Endothelial cell (in vitro differentiated cells): ENCODE data around the gene PDE4B. TPM values are rescaled to one million over a fixed set of nuclear protein-coding genes. Genes with fewer than 3 reads are reported as not detected.

Source experiments
- DNase-seq: peaks from one replicate; pipeline ENCODE4 v3.0.0; 2021; ENCODE audit warnings: low spot score
- H3K27ac Mint-ChIP-seq: one replicate; pipeline ENCODE4 v1.8.0; 2021; ENCODE audit warnings: mixed read lengths, inconsistent platforms; ENCODE audit not compliant: unreplicated experiment
- H3K27me3 Mint-ChIP-seq: one replicate; pipeline ENCODE4 v1.8.0; 2021; ENCODE audit warnings: mild to moderate bottlenecking, moderate library complexity, mixed read lengths, inconsistent platforms; ENCODE audit not compliant: unreplicated experiment
- H3K36me3 Mint-ChIP-seq: one replicate; pipeline ENCODE4 v1.8.0; 2021; ENCODE audit warnings: mild to moderate bottlenecking, low read depth, mixed read lengths, inconsistent platforms; ENCODE audit not compliant: unreplicated experiment
- H3K4me1 Mint-ChIP-seq: one replicate; pipeline ENCODE4 v1.8.0; 2021; ENCODE audit warnings: mild to moderate bottlenecking, mixed read lengths, inconsistent platforms; ENCODE audit not compliant: unreplicated experiment
- H3K4me3 Mint-ChIP-seq: one replicate; pipeline ENCODE4 v1.8.0; 2021; ENCODE audit warnings: mild to moderate bottlenecking, mixed read lengths, inconsistent platforms; ENCODE audit not compliant: unreplicated experiment
- H3K9me3 Mint-ChIP-seq: one replicate; pipeline ENCODE4 v1.8.0; 2021; ENCODE audit warnings: mixed read lengths, inconsistent platforms; ENCODE audit not compliant: unreplicated experiment
- CTCF ChIP-seq: fragments of 200-600 bp; sonication (generic); IDR thresholded peaks from one replicate; pipeline ENCODE4 v1.5.0; 2021; ENCODE audit warnings: antibody characterized with exemption; ENCODE audit not compliant: unreplicated experiment
- total RNA-seq: library from RNA; stranded (reverse); fragmentation: NEBNext Ultra II Directional; extraction: Animal tissue kit (Norgen Biotek cat#: 25700); gene quantifications from one replicate; pipeline ENCODE4 v1.2.1, GENCODE V29; 2021; ENCODE audit not compliant: unreplicated experiment

PDE4B gene
- total RNA-seq, 1 donor from 2014 or later = 45.6 TPM

GRCh38 chr1:65949230-65949626, 156.5 kb downstream of the PDE4B start:
- Mint-ChIP-seq H3K4me1 (peaks cover 3% of the 10 kb centered on the region), H3K27me3 (peaks cover 2% of the 10 kb centered on the region), H3K9me3 (no peaks in the 10 kb centered on the region), H3K36me3 (no peaks in the 10 kb centered on the region), H3K4me3 (no peak overlapping the region), H3K27ac (no peak overlapping the region)
- DNase-seq = no peak
- TF ChIP-seq CTCF = no peak

- Mint-ChIP-seq H3K27me3 (peaks cover 2% of the 10 kb centered on the region), H3K4me3 (no peak overlapping the region), H3K36me3 (no peaks in the 10 kb centered on the region), H3K27ac (no peak overlapping the region), H3K4me1 (no peaks in the 10 kb centered on the region), H3K9me3 (no peaks in the 10 kb centered on the region)
- TF ChIP-seq CTCF = no peak
- DNase-seq = no peak
These were observed 157.2 kb downstream of the PDE4B start for GRCh38 chr1:65949933-65950332.

- no peaks in the 10 kb centered on the region for H3K36me3 Mint-ChIP-seq
- H3K9me3 Mint-ChIP-seq = no peaks in the 10 kb centered on the region
- H3K27ac Mint-ChIP-seq = no peak overlapping the region
- peaks cover 2% of the 10 kb centered on the region for H3K27me3 Mint-ChIP-seq
- DNase-seq = no peak
- H3K4me3 Mint-ChIP-seq = no peak overlapping the region
- no peak for TF ChIP-seq CTCF
- H3K4me1 Mint-ChIP-seq = no peaks in the 10 kb centered on the region
These were observed 160.0 kb downstream of the PDE4B start for GRCh38 chr1:65952696-65953095.

GRCh38 chr1:65953170-65953569, 160.5 kb downstream of the PDE4B start:
- H3K4me1 Mint-ChIP-seq = no peaks in the 10 kb centered on the region
- no peaks in the 10 kb centered on the region for H3K36me3 Mint-ChIP-seq
- no peak for DNase-seq
- H3K27ac Mint-ChIP-seq = no peak overlapping the region
- TF ChIP-seq CTCF = no peak
- peaks cover 2% of the 10 kb centered on the region for H3K27me3 Mint-ChIP-seq
- no peaks in the 10 kb centered on the region for H3K9me3 Mint-ChIP-seq
- H3K4me3 Mint-ChIP-seq = no peak overlapping the region

DNA sequence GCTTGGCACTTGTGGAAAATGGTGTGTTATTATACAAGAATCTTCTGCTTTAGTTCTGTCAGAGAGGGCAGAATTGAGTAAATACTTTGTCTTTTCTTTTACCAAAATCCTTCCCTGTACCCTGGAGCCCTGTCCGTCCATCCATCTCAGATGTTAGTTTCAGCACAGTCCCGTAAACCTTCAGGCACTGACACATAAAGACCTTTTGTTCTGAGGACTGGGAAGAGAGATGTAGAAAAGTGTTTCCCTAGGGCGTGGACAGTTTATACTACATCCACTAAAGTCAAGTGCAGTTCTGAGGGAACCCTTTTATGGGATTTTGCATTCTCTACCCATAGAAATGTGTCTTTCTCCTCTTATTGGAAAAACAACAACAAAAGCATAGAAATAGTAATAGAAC, 162.4 kb downstream of the PDE4B start:
- H3K4me1 Mint-ChIP-seq = no peaks in the 10 kb centered on the region
- no peak overlapping the region for H3K27ac Mint-ChIP-seq
- no peaks in the 10 kb centered on the region for H3K36me3 Mint-ChIP-seq
- TF ChIP-seq CTCF = no peak
- no peaks in the 10 kb centered on the region for H3K27me3 Mint-ChIP-seq
- no peak for DNase-seq
- no peaks in the 10 kb centered on the region for H3K9me3 Mint-ChIP-seq
- H3K4me3 Mint-ChIP-seq = no peak overlapping the region
